ENCODE measurements around the gene OGA.

OGA gene

GRCh38 chr10:101774589-101775272 is 43.5 kb downstream of the OGA start:
- no peaks in the 10 kb centered on the region for H3K79me2 ChIP-seq (ENCODE audit: insufficient read depth, low read length)
- no peak overlapping the region for H3K27ac ChIP-seq (ENCODE audit: low read length)
- no peak overlapping the region for H3K4me3 ChIP-seq (ENCODE audit: low read depth in 1 of 2, low read length in 2 of 2)
- no peak for TF ChIP-seq CTCF (IDR thresholded peaks at IDR 0.05; ENCODE audit: borderline replicate concordance, extremely low read depth, low read length, poor library complexity, severe bottlenecking)
- TF ChIP-seq EZH2 (IDR thresholded peaks at IDR 0.05; ENCODE audit: borderline replicate concordance, low read depth, low read length, severe bottlenecking) = no peak
- ATAC-seq (ENCODE audit: insufficient read depth, low read depth) (no peak), DNase-seq (no peak)
- H3K36me3 ChIP-seq (ENCODE audit: insufficient read depth, low read length) = no peaks in the 10 kb centered on the region
- no peaks in the 10 kb centered on the region for H4K20me1 ChIP-seq (ENCODE audit: insufficient read depth, low read length)
- no peaks in the 10 kb centered on the region for H3K27me3 ChIP-seq (ENCODE audit: insufficient read depth, low read length, poor library complexity)
- H3K4me1 ChIP-seq (ENCODE audit: insufficient read depth, low read length) = no peaks in the 10 kb centered on the region
- no peaks in the 10 kb centered on the region for H3K9me3 ChIP-seq (ENCODE audit: insufficient read depth, low read length, severe bottlenecking)
- no peak overlapping the region for H2AFZ ChIP-seq (ENCODE audit: low read depth, low read length)
- H3K4me2 ChIP-seq (ENCODE audit: insufficient read depth, low read length) = no peak overlapping the region
- H3K9ac ChIP-seq (ENCODE audit: low read depth, low read length) = no peak overlapping the region

- H3K79me2 ChIP-seq (ENCODE audit: insufficient read depth, low read length) = no peaks in the 10 kb centered on the region
- no peak for DNase-seq
- no peak overlapping the region for H2AFZ ChIP-seq (ENCODE audit: low read depth, low read length)
- H3K27ac ChIP-seq (ENCODE audit: low read length) = no peak overlapping the region
- no peak overlapping the region for H3K9ac ChIP-seq (ENCODE audit: low read depth, low read length)
- H3K4me1 ChIP-seq (ENCODE audit: insufficient read depth, low read length) = no peaks in the 10 kb centered on the region
- no peaks in the 10 kb centered on the region for H3K27me3 ChIP-seq (ENCODE audit: insufficient read depth, low read length, poor library complexity)
- no peak for TF ChIP-seq CTCF (IDR thresholded peaks at IDR 0.05; ENCODE audit: borderline replicate concordance, extremely low read depth, low read length, poor library complexity, severe bottlenecking)
- TF ChIP-seq EZH2 (IDR thresholded peaks at IDR 0.05; ENCODE audit: borderline replicate concordance, low read depth, low read length, severe bottlenecking) = no peak
- ATAC-seq (ENCODE audit: insufficient read depth, low read depth) = no peak
- H3K4me3 ChIP-seq (ENCODE audit: low read depth in 1 of 2, low read length in 2 of 2) = no peak overlapping the region
- H3K36me3 ChIP-seq (ENCODE audit: insufficient read depth, low read length) = no peaks in the 10 kb centered on the region
- no peaks in the 10 kb centered on the region for H3K9me3 ChIP-seq (ENCODE audit: insufficient read depth, low read length, severe bottlenecking)
- no peak overlapping the region for H3K4me2 ChIP-seq (ENCODE audit: insufficient read depth, low read length)
- H4K20me1 ChIP-seq (ENCODE audit: insufficient read depth, low read length) = no peaks in the 10 kb centered on the region
These were observed 44.2 kb downstream of the OGA start for GRCh38 chr10:101773923-101774588.

- no peak overlapping the region for H3K4me3 ChIP-seq (ENCODE audit: low read depth in 1 of 2, low read length in 2 of 2)
- DNase-seq = no peak
- H3K79me2 ChIP-seq (ENCODE audit: insufficient read depth, low read length) = no peaks in the 10 kb centered on the region
- ATAC-seq (ENCODE audit: insufficient read depth, low read depth) = no peak
- no peak overlapping the region for H3K9ac ChIP-seq (ENCODE audit: low read depth, low read length)
- no peak overlapping the region for H2AFZ ChIP-seq (ENCODE audit: low read depth, low read length)
- H4K20me1 ChIP-seq (ENCODE audit: insufficient read depth, low read length) = no peaks in the 10 kb centered on the region
- no peak overlapping the region for H3K27ac ChIP-seq (ENCODE audit: low read length)
- no peaks in the 10 kb centered on the region for H3K9me3 ChIP-seq (ENCODE audit: insufficient read depth, low read length, severe bottlenecking)
- H3K4me1 ChIP-seq (ENCODE audit: insufficient read depth, low read length) = no peaks in the 10 kb centered on the region
- H3K36me3 ChIP-seq (ENCODE audit: insufficient read depth, low read length) = no peaks in the 10 kb centered on the region
- H3K27me3 ChIP-seq (ENCODE audit: insufficient read depth, low read length, poor library complexity) = no peaks in the 10 kb centered on the region
- TF ChIP-seq EZH2 (IDR thresholded peaks at IDR 0.05; ENCODE audit: borderline replicate concordance, low read depth, low read length, severe bottlenecking) (no peak), CTCF (IDR thresholded peaks at IDR 0.05; ENCODE audit: borderline replicate concordance, extremely low read depth, low read length, poor library complexity, severe bottlenecking) (no peak)
- no peak overlapping the region for H3K4me2 ChIP-seq (ENCODE audit: insufficient read depth, low read length)
These were observed 45.1 kb downstream of the OGA start for GRCh38 chr10:101772895-101773761.

All from DND-41 (cell line).